GM19240 (cell line): Measurements from ENCODE around the gene SMG1.
"Not testable (repeated sequence)": the region's sequence is repeated elsewhere in the genome, so short reads cannot be mapped to it uniquely, and the experiment has no call there.

ENCODE experiments used
- DNase-seq: peaks from one replicate; pipeline ENCODE4 v3.0.0; 2011; ENCODE audit warnings: low spot score; ENCODE audit not compliant: insufficient read length

Gene SMG1

DNA sequence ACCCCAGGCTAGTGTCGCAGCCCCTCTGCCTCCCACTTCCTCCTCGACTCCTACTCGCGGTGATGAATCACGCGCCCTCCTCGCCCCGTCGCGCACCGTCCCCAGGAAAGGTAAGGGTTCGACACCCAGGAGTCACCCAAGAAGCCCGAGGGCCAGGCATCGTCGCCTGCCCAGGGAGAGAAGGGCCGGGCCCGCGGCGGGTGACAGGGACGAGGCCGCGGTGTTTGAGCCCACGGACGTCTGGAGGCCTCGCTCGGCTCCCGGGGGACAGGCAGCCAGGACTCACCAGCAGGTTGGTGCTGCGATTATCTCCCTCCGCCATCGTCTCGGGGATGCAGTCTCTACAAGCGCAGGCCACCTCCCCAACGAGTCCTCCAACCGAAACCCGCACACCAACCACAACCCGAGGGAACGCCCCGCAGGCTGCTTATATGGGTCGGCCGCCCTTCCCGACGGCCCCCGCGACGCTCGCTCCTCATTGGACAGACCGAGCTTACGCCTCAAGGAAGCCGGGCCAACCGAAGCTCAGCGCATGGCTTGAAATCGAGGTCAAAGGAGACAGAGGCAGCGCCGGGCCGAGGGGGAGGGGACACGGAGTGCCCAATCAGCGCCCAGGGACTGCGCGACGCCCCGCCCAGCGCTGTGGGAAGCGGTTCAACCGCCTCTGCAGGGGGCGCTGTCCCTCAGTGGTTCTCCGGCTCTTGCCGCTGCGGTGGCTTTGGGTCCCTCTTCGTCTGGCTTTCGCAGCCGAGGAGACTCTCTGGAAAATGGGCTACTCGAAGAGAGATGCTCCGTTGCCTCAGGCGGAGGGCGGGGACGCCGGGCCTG, 124.8 kb downstream of the SMG1 start, which contains the start of gene ARL6IP1:
ARL6IP1 (minus strand) TSS at position 405 of the 828 bp plus-strand sequence; CDS start at position 322, 83 bp downstream.
- peak; percentile 75 for DNase-seq

DNA sequence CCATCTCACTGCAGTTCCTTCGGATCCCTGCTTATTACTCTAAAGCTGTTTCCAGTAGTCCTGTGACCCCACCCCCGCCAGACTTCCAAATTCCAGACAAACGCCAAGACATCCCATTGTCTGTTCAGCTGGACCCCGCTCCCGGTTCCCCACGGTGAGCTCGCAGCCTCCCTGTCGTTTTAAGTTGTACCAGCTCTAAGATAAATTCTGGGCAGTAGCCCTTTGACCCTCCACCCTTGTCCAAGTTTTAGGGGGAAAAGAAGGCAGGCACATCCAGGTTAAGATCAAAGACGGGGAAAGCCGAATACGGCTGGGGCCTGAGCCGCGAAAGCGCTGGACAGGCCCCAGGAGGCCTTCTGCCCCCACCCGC, 125.4 kb downstream of the SMG1 start:
- DNase-seq: no peak

DNA sequence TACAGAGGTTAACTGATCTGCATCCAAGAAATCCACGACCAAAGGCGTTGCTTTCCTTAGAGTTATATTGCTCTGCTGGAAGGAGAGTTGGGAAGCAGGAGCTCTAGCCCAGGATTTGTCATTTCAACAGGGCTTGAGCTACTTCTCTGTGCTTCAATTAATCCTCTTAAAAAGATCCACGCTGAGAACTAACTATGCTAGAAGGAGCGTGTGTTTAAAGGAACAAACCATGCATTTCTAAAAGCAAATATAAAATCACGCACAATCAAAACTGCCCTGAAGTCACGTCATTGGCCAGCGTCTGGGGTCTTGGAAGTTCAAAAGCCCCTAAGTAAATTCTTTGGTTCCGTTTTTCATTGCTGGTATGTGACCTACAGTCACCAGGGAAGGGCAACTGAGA, 125.9 kb downstream of the SMG1 start:
- DNase-seq: no peak

DNA sequence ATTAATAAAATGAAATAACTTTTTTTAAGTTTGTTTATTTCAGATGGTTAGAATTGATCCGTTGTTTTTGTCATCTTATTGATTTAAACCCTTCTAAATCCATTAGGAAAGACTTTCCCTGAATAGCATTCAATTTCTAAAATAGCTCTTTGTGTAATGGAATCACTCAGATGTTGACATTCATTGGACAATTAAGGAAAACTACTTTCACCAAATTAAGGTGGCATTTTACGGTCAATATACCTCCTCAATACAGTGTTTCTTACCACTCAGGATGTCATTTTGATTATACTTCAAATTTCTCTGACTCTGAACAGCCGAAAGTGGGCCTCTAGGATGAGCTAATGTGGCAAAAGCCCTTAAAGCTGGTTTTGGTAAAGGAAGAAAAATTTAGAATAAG, 126.7 kb downstream of the SMG1 start:
- no peak for DNase-seq

DNA sequence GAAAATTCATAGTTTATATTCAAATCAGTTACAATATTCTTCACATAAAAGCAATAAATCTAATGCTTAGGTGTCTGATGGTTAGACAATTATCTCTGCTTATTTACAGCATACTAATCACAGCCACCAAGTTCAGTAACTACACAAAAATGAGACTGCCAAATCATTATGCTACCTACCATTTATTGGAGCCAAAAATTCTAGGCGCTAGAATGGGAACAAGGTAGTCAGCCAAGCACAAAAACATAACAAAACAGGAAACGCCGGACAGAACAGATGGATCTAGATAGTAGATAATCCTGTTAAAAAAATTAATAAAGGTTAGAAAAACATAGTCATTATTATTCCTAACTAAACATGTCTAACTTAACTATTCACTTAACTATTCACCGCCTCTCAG, 128.5 kb downstream of the SMG1 start:
- DNase-seq: no peak

DNA sequence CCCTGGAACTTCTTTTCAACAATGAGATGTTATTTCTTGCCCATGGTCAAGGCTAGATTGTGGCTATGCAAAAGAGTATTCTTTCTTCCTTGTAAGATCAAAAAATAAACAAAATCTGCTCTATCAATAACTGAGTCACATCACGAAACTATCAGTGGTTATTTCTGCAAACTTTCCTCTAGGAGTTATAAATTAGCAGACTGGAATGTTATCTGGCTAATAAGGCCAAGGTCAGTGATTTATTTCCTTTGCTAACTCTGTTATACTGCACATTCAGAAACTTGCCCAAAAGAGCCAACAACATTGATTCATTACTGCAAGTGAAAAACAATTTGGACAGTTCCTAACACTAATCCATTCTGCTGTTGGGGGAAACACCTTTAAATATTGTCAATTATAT, 129.8 kb downstream of the SMG1 start:
- no peak for DNase-seq

DNA sequence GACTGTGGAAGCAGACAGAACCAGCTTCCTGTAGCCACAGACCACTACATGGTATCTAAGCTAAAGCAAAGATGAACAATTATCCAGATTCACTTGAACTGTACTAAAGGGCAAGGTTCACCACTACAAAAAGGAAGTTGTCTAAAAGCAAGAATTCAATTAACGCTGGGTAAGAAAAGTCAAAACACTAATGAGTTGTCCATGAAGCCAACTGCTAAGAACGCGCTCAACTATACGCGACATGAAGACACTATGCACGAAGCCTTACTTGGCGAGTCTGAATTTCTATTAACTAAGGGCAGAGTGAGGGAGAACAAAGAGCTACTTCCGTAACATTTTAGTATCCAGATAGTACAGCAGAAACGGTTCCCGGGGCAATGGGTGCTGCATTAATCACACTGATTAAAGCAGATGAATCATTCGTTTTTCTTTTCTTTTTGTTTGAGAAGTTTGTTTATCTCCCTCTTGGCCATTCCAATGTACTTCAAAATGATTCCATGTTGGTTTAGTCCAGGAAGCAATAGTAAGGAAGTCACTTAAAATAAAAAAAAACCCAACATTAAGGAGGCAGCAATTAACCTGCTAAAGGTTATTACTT, 133.3 kb downstream of the SMG1 start:
- DNase-seq: no peak

DNA sequence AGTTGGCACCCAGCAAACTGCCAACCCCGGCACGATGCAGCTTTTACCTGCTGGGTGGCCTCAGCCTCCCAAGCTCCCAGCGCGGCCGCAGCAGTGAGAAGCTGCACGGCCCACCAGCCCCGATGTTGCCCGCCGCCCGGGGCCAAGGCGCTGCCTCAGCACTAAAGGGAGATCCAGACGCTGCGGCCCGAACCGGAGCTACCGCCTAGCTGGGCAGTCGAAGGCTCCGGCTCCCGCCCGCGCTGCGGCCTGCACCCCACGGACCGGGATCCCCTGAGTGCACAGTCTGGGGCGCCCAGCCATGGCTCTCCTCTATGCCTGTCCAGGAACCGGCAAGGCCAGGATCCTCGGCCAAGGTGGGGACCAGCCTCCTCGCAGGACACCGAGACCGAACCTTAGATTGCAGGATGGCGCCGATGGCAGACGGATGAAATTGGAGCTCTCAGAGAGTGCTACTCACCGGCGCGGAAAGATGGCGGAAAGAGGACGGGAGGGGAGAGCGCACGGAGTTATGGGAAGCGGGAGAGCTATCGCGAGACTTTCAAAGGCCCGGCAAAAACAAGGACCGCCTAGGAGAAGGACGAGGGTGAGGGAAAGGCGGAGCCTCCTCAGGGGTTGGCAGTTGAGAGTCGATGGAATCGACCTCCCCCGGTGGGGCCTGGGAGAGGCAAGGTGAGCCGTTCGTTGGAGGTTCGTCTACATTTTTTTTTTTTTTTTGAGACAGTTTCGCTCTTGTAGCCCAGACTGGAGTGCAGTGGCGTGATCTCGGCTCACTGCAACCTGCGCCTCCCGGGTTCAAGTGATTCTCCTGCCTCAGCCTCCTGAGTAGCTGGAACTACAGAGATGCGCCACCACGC, 136.1 kb downstream of the SMG1 start, which contains the start of gene RPS15A:
RPS15A (minus strand) TSS at position 485 of the 857 bp plus-strand sequence. CDS start 1,221 bp downstream, outside the sequence.
- peak; percentile 69 for DNase-seq

DNA sequence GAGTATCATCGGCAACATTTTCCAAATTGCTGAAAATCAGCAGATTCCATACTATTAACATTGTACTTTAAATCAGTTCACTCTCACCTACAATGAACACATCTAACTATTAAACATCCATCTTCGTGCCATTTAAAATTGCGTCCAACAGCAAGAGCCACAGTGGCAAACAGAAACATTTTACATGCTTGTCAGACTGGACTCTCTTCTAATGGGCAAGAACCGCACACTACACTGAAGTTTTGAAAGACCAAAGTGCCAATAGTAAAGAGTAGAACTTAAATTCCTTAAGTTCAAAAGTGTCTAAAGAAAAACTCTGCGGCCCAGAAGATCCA, 136.7 kb downstream of the SMG1 start:
- DNase-seq: no peak

DNA sequence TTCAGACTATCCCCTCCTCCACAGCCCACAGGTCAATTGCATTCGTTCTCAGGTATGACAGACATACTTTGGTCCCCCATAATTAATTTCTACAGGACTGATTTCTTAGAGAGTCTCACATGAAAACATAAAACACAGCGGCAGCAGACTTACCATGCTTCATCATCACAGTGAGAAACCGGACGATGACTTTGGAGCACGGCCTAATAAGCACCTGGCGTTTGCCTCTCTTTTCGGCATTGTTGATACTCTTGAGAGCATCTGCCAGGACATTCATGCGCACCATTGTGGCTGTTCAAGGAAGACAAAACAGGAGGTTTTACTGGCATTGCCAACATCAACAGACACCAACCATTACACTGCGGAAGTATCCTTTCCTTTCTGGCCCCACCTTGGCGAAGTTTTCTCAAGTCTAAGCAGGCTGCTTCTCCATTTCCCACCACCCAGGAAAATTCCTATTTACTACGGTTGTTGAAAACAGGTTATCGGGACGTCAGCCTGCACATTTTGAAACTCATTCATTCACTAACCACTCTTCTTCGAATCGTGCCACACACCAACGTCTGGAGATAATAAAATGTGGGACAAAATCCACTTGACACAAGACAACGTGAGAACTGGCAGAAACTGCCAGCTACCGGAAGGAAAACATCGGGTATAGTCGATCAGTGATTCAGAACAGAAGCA, 137.2 kb downstream of the SMG1 start:
- no peak for DNase-seq

DNA sequence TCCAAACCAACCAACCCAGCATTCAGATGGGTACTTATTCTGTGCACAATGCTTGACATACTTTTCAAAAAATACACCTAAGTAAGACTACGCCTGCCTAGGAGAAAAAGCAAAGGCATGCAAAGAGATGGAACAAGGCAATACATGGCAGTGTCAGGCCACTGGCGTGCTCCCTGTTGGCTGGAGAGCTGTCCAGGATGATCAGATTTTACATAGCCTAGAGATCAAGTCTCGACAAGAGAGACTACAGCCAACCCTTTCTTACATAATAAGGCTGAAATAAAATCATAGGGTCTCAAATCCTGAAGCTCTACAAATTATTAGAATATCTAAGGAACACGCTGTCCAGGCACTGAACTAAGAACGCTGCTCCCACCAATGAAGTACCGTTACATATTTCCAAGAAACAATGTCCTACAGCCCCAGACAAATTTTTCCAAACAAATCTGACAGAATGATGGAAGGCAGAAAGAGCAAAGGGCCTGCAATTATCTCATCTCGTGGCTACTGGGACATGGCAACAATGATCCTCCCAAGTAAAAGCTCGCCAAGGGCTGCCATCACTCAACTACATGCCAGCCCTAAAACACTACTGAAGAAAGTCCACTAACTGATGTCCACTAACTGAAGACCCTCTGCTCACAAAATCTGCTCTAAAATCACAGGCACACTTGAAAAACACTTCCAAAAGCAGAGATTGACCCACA, 141.1 kb downstream of the SMG1 start:
- no peak for DNase-seq

DNA sequence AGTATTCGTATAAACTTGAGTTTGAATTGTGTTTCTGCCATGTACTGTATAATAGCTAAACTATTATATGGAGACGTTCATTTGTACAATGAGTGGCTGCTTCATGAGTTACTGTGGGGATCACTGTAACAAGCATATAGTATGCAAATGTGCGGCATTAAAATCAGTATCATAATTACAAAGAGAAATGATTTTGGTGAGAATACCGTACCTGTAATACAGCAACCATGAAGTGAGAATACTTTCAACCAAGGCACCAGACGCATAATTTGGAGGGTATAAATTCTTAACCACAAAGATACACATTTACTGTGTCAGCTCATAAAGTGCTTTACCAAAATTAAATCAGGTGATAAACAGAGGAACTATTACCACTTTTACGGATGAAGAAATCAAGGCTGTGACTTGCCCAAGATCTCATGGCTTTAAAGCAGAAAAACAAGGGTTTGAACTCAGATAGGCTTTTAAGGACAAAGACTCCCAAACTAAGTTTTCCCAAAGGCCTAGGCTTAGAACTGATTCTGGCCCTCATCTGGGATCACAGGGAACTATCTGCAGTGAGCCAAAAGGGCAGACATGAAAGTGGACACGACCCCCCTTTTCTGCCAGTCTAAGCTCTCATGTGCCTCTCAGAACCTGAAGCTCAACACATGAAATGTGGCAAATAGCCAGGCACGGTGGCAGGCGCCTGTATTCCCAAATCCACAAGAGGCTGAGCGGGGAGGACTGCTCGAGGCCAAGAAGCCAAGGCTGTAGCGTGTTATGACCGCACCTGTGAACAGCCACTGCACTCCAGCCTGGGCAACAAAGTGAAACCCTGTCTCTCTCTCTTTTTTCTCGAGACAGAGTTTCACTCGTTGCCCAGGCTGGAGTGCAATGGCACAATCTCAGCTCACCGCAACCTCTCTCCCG, 142.5 kb downstream of the SMG1 start:
- DNase-seq: no peak

DNA sequence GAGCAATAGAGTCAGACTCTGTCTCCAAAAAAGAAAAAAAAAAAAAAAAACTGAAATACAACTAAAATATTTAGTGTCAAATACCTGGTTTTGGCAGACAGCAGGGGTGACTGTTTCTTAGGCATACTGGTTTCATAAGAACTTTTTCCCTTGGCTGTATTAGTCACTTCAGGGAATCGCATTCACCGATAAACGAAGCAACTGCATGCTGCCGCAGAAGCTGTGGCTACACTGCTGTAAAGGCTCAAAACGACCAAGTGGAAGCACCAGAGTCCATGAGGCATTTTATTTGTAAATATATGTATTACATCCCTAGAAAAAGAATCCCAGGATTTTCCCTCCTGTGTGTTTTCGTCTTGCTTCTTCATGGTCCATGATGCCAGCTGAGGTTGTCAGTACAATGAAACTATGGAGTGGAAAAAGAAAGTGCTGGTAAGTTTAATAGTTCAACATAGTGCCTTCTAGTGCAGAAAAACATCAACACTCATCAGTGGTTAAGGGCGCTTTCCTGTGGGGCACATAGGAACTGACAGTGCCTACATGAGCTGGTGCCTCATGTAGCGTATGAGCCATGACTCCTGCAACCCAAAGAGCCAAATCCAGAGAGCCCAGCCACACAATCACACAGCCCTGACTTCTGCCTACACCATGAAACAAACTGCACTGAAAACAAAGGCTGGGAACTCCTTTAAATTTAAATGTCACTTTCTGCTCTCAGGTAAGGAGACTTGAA, 143.3 kb downstream of the SMG1 start:
- DNase-seq: no peak

DNA sequence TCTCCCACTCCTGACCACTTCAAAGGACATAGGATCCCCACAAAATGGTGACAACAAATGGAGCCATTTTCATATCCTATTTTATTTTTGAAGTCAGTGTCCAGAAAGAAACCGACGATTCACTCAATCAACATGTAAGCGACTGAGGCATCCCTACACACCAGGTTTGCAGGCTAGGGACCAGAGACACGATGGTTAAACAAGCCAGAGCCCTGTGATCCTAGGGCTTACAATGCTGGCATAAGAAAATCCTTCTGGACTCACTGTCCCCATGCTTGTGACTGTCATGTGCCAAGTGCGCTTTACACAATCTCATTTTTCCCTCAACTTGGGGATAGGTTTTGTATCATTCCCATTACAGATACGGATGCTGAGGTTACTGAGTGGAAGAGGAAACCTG, 145.0 kb downstream of the SMG1 start:
- not testable (repeated sequence) for DNase-seq

DNA sequence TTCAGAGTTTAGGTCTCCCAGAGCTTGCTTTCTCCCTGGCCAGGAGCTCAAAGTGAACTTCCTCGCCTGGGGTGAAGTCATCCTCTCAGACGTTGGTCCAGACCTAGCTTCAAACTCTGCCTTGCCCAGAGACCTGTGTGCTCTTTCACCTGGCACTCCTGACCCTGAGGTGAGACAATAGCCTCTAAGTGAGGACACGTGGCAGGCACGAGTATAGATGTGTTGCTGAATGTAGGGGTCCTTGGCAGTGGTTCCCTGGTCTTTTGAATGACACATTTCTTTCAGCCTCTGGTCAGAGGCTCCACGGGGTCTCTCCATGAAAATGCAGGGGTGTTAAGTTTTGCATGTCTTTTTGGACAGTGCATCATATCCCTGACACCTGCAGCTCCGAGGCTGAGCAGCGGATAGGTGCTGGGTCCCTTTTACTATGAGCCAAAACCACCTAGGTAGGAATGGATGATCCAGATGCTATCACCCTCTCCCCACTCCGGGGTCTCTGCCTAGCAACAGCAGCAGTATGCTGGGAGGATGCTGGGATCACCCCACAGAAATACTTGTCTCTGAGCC, 145.7 kb downstream of the SMG1 start:
- DNase-seq: not testable (repeated sequence)

DNA sequence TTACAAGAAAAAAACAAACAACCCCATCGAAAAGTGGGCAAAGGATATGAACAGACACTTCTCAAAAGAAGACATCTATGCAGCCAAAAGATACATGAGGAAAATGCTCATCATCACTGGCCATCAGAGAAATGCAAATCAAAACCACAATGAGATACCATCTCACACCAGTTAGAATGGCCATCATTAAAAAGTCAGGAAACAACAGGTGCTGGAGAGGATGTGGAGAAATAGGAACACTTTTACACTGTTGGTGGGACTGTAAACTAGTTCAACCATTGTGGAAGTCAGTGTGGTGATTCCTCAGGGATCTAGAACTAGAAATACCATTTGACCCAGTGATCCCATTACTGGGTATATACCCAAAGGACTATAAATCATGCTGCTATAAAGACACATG, 148.5 kb downstream of the SMG1 start:
- DNase-seq: not testable (repeated sequence)

DNA sequence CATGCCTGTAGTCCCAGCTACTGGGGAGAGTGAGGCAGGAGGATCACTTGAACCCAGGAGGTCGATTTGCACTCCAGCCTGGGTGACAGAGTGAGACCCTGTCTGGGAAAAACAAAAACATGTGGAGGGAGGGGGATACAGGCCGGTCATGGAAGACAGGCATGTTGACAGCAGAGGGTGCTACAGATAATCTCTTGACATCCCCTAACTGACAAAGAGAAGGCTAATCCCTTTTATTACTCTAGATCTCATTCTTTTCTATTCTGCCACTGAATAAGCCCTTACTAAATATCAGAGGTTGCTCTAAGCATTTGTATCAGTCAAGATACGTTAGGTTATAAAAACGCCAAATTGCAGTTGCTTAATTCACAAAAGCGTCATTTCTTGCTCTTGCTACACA, 149.9 kb downstream of the SMG1 start:
- not testable (repeated sequence) for DNase-seq

DNA sequence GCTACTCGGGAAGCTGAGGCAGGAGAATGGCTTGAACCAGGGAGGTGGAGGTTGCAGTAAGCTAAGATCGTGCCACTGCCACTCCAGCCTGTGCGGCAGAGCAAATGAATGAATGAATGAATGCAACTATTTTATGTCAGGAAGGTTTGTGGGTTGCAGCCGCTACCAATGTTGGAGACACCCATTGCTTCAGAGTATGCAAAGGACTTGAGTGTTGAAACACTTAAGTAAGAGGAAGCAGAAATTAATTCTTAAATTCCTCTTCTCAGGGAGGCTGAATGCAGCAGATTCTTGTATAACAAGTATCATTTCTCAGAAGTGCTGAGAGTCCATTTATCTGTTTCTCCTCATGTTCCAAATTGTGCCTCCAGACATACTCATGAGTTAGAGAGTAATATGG, 151.6 kb downstream of the SMG1 start:
- DNase-seq: not testable (repeated sequence)

DNA sequence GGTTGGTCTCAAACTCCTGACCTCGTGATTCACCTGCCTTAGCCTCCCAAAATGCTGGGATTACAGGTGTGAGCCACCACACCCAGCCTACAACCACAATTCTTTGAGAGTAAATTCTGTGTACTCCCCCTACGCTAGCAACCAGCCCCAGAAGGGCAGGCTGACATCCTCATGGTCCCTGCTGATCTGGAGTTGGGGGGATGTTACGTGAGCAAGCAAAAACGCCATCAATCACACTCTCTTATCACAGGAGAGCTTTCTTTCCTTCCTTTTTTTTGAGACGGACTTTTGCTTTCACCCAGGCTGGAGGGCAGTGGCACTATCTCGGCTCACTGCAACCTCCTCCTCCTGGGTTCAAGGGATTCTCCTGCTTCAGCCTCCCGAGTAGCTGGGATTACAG, 154.0 kb downstream of the SMG1 start:
- DNase-seq: not testable (repeated sequence)
